NCI-H2196 treated with DMSO at 0.1 percent for 48 hours (cell line): ENCODE measurements around the gene AGTRAP.

Experiments
- DNase-seq: peaks from one replicate; lab custom pipeline; 2025; ENCODE audit not compliant: unreplicated experiment; lab: John Stamatoyannopoulos, UW

The AGTRAP gene

GRCh38 chr1:11731691-11732283 lies 4.1 kb upstream of the AGTRAP start:
- DNase-seq = no peak

- DNase-seq = no peak
Measured at GRCh38 chr1:11733306-11733705, 2.6 kb upstream of the AGTRAP start.

GRCh38 chr1:11735531-11735853 lies 444 bp upstream of the AGTRAP start:
- no peak for DNase-seq

GRCh38 chr1:11736746-11737639 lies 1.1 kb downstream of the AGTRAP start:
- DNase-seq = no peak

GRCh38 chr1:11738096-11738495 lies 2.2 kb downstream of the AGTRAP start:
- no peak for DNase-seq

GRCh38 chr1:11738783-11739182 lies 2.8 kb downstream of the AGTRAP start:
- DNase-seq = no peak

- no peak for DNase-seq
Measured at GRCh38 chr1:11740258-11741192, 4.6 kb downstream of the AGTRAP start.

- no peak for DNase-seq
Measured at GRCh38 chr1:11741482-11741881, 5.5 kb downstream of the AGTRAP start.

GRCh38 chr1:11741919-11742558 lies 6.1 kb downstream of the AGTRAP start:
- no peak for DNase-seq

GRCh38 chr1:11744287-11744686 lies 8.4 kb downstream of the AGTRAP start:
- DNase-seq = no peak

GRCh38 chr1:11746092-11746491 lies 10.2 kb downstream of the AGTRAP start:
- DNase-seq = no peak

- no peak for DNase-seq
Measured at GRCh38 chr1:11746795-11747487, 11.0 kb downstream of the AGTRAP start.

- no peak for DNase-seq
Measured at GRCh38 chr1:11748294-11749202, 12.6 kb downstream of the AGTRAP start.

GRCh38 chr1:11749203-11749689 lies 13.3 kb downstream of the AGTRAP start:
- peak; percentile 43 for DNase-seq

- DNase-seq = no peak
Measured at GRCh38 chr1:11749996-11750395, 14.1 kb downstream of the AGTRAP start.

- DNase-seq = no peak
Measured at GRCh38 chr1:11751087-11751486, 15.2 kb downstream of the AGTRAP start.

- no peak for DNase-seq
Measured at GRCh38 chr1:11752359-11753088, 16.6 kb downstream of the AGTRAP start.

- no peak for DNase-seq
Measured at GRCh38 chr1:11753555-11754208, 17.7 kb downstream of the AGTRAP start.
